Vagina (tissue), 2 donors: ENCODE results near the gene LRRC10B.

Experiments
- CTCF ChIP-seq, 3 experiments: fragments of 450-650 bp in 2 of 3; fragments of 200-600 bp in 1 of 3; sonication (generic) in 1 of 3; IDR thresholded peaks; one replicate each; pipeline ENCODE4 v1.5.1; 2017 to 2019; ENCODE audit warnings: antibody characterized with exemption in 3 of 3, mild to moderate bottlenecking in 2 of 3, moderate library complexity in 2 of 3
- POLR2A ChIP-seq, 2 donors: fragments of 450-650 bp; IDR thresholded peaks; one replicate each; pipeline ENCODE4 v1.6.1; 2017; ENCODE audit warnings: antibody characterized with exemption in 2 of 2, mild to moderate bottlenecking in 2 of 2, moderate library complexity in 2 of 2
- POLR2AphosphoS5 ChIP-seq, 2 donors: sonication (generic); formaldehyde crosslinking; IDR thresholded peaks; one replicate each; pipeline ENCODE4 v1.9.0; 2017; ENCODE audit warnings: antibody characterized with exemption in 2 of 2, mild to moderate bottlenecking in 2 of 2, low read depth in 1 of 2; ENCODE audit not compliant: insufficient read depth in 1 of 2

GRCh38 chr11:61549662-61550568, 41.4 kb downstream of the LRRC10B start:
- TF ChIP-seq CTCF (IDR thresholded peaks at IDR 0.05) = no peak
- no peak for TF ChIP-seq POLR2A (IDR thresholded peaks at IDR 0.05)
- no peak for TF ChIP-seq POLR2AphosphoS5 (IDR thresholded peaks at IDR 0.05; ENCODE audit: insufficient read depth in 1 of 2, low read depth in 1 of 2)
